ENCODE results near the gene QRICH2.

GRCh38 chr17:76268991-76269981 is 38.8 kb downstream of the QRICH2 start:
- TF ChIP-seq, protein P1, sequence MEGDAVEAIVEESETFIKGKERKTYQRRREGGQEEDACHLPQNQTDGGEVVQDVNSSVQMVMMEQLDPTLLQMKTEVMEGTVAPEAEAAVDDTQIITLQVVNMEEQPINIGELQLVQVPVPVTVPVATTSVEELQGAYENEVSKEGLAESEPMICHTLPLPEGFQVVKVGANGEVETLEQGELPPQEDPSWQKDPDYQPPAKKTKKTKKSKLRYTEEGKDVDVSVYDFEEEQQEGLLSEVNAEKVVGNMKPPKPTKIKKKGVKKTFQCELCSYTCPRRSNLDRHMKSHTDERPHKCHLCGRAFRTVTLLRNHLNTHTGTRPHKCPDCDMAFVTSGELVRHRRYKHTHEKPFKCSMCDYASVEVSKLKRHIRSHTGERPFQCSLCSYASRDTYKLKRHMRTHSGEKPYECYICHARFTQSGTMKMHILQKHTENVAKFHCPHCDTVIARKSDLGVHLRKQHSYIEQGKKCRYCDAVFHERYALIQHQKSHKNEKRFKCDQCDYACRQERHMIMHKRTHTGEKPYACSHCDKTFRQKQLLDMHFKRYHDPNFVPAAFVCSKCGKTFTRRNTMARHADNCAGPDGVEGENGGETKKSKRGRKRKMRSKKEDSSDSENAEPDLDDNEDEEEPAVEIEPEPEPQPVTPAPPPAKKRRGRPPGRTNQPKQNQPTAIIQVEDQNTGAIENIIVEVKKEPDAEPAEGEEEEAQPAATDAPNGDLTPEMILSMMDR (IDR thresholded peaks at IDR 0.05; ENCODE audit: borderline replicate concordance, extremely low read depth, low read length, poor library complexity, severe bottlenecking), result no peak
- TF ChIP-seq EZH2 (IDR thresholded peaks at IDR 0.05; ENCODE audit: borderline replicate concordance, low read depth, low read length, severe bottlenecking), result no peak
